K562 (cell line): ENCODE measurements around the gene CSNK1G3. TPM values are rescaled to one million over a fixed set of nuclear protein-coding genes. Genes with fewer than 3 reads are reported as not detected.
A peak's percentile ranks its signal among the peaks of the same experiment; 100 is the strongest.

ENCODE experiments used
- BCLAF1 ChIP-seq, 2 experiments: fragments of 450-650 bp in 1 of 2; IDR thresholded peaks; 2 replicates each; pipeline ENCODE4 v1.6.1; 2011 to 2017; ENCODE audit warnings: low read depth in 2 of 2, antibody characterized with exemption in 1 of 2, borderline replicate concordance in 1 of 2, low read length in 1 of 2, mild to moderate bottlenecking in 1 of 2, mixed read lengths in 1 of 2; ENCODE audit not compliant: control insufficient read depth in 1 of 2
- BCOR ChIP-seq: fragments of 450-650 bp; IDR thresholded peaks from 2 replicates; pipeline ENCODE4 v1.6.1; 2016
- BRF2 ChIP-seq: IDR thresholded peaks from 3 replicates; pipeline ENCODE4 v1.6.1; 2011; ENCODE audit warnings: borderline replicate concordance, mild to moderate bottlenecking; ENCODE audit not compliant: insufficient read length, insufficient read depth
- CBFA2T3 ChIP-seq: fragments of 450-650 bp; IDR thresholded peaks from 2 replicates; pipeline ENCODE4 v1.6.1; 2017
- CHD4 ChIP-seq: fragments of 200-600 bp; sonication (generic); IDR thresholded peaks from 3 replicates; pipeline ENCODE4 v1.6.1; 2012; ENCODE audit warnings: low read depth, mild to moderate bottlenecking, mixed read lengths, low read length, inconsistent platforms; ENCODE audit not compliant: insufficient read depth, insufficient replicate concordance, poor library complexity, severe bottlenecking
- HNRNPK ChIP-seq: fragments of 200-400 bp; formaldehyde crosslinking; IDR thresholded peaks from one replicate; pipeline ENCODE4 v1.6.1; 2018; ENCODE audit warnings: mild to moderate bottlenecking, low read depth, low read length; ENCODE audit not compliant: poor library complexity, severe bottlenecking
- KLF10 ChIP-seq: fragments of 250-450 bp; sonication (Bioruptor Pico); IDR thresholded peaks from 2 replicates; pipeline ENCODE4 v1.6.1; 2021; ENCODE audit warnings: matching md5 sums
- MCM5 ChIP-seq: fragments of 450-650 bp; IDR thresholded peaks from 2 replicates; pipeline ENCODE4 v1.6.1; 2016; ENCODE audit warnings: low read depth
- MXI1 ChIP-seq: IDR thresholded peaks from 2 replicates; pipeline ENCODE4 v1.6.1; 2011; ENCODE audit warnings: low read depth, mild to moderate bottlenecking, improper control_type of control experiment, low read length
- NEUROD1 ChIP-seq: fragments of 150-350 bp; IDR thresholded peaks from 2 replicates; pipeline ENCODE4 v1.6.1; 2014; ENCODE audit warnings: borderline replicate concordance, low read length, low read depth; ENCODE audit not compliant: partially characterized antibody
- PTBP1 ChIP-seq: fragments of 200-400 bp; formaldehyde crosslinking; IDR thresholded peaks from 2 replicates; pipeline ENCODE4 v1.6.1; 2017; ENCODE audit warnings: low read depth, low read length
- SNRNP70 ChIP-seq: fragments of 200-400 bp; formaldehyde crosslinking; optimal IDR thresholded peaks from 2 replicates; pipeline ENCODE3; 2017; ENCODE audit warnings: low read depth, low read length
- TCF7L2 ChIP-seq: fragments of 150-350 bp; IDR thresholded peaks from 2 replicates; pipeline ENCODE4 v1.6.1; 2016; ENCODE audit warnings: low read depth, mild to moderate bottlenecking, low read length, moderate library complexity
- ZNF134 ChIP-seq: fragments of 250-450 bp; sonication (Bioruptor Pico); conservative IDR thresholded peaks from 2 replicates; pipeline ENCODE4 v1.4.0; 2020
- ZNF175 ChIP-seq: fragments of 200-800 bp; sonication (Bioruptor generic); IDR thresholded peaks from 2 replicates; pipeline ENCODE4 v1.6.1; 2016; ENCODE audit warnings: low read depth, mild to moderate bottlenecking, missing genetic modification characterization, missing compliant biosample characterization
- ZNF57 ChIP-seq: fragments of 450-650 bp; formaldehyde crosslinking; IDR thresholded peaks from 2 replicates; pipeline ENCODE4 v1.4.0; 2020; ENCODE audit warnings: mild to moderate bottlenecking, moderate library complexity
- ZNF780A ChIP-seq: fragments of 250-450 bp; sonication (Bioruptor Pico); IDR thresholded peaks from 2 replicates; pipeline ENCODE4 v1.5.0; 2021; ENCODE audit warnings: mild to moderate bottlenecking
- polyA plus RNA-seq, 8 experiments: library from polyadenylated mRNA; depleted of rRNA in 4 of 8; stranded (reverse) in 5 of 8; unstranded in 3 of 8; fragments of >200 nt; fragmentation: Nextera tagmentation in 2 of 8; fragmentation: Illumina TruSeq in 1 of 8; extraction: Ambion mirVana in 2 of 8; extraction: Trizol in 1 of 8; gene quantifications; 2 replicates each; pipeline versions ENCODE4 v1.2.1 to v1.2.3, GENCODE V29; 2011 to 2014; ENCODE audit warnings: inconsistent platforms in 1 of 8, missing spikeins in 1 of 8
- total RNA-seq, 7 experiments: library from RNA; depleted of rRNA in 6 of 7; stranded (reverse); fragments of >200 nt in 6 of 7; fragmentation: Illumina TruSeq in 2 of 7; extraction: Trizol in 2 of 7; gene quantifications; 2 replicates each; pipeline versions ENCODE4 v1.2.1 to v1.2.3, GENCODE V29; 2011 to 2021; ENCODE audit warnings: low replicate concordance in 1 of 7
- TF ChIP-seq, protein P1 (sequence below): fragments of 250-450 bp; sonication (Bioruptor Pico); IDR thresholded peaks from 2 replicates; pipeline ENCODE4 v1.5.0; 2020; ENCODE audit warnings: mild to moderate bottlenecking, borderline replicate concordance
- TF ChIP-seq, protein P2 (sequence below): fragments of 250-450 bp; sonication (Bioruptor Pico); IDR thresholded peaks from 2 replicates; pipeline ENCODE4 v1.5.1; 2021; ENCODE audit warnings: mild to moderate bottlenecking

The CSNK1G3 gene
- total and polyA plus RNA-seq, 9 of the 15 experiments (the other 6 are each of a cell fraction or from before 2014, with no cell fraction given): 8.3 to 27.6 (median 16.5) TPM

DNA sequence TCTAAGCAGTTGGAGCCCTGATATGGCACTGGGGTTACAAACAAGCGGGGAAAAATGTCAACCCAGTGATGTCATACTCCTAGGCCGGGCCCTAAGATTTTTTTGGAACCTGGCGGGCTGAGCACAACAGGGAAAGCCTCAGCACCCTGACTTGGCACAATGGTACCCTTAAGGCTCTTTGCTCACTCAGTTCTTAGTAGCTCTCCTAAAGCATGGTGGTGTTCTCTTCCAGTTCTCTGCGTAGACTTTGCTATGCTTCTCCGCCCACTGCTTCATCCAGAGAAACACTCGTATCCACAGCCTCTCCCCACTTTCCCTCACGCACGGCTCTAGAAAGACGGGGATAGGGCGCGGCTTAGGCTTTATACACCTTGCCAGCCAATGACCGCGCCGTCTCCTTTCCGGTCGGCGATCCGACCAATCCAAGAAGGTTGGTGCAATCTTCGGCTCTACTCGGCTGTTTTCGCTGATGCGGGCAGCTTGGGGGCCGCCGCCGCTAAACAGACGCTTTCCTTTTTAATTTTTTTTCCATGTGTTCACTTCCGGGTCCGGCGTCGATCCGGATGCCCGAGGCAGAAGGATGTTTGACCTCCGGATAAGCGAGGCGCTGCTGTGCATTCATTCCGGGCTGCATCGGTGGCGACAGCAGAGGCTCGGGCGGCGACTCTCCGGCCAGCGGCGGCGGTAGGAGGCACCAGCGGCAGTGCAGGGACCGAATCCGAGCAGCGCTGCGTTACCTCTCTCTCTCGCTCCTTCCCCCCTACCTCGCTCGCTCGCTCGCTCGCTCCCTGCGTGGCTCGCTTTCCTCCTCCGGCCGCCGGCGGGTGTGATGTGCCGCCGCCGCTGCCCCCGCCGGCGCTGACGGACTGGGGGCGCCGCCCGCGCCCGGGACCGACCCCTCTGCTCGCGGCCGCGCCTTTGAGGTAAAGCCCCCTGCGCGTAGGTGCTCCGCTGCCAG lies at the start of gene CSNK1G3 (continued):
- TF ChIP-seq, protein P1, sequence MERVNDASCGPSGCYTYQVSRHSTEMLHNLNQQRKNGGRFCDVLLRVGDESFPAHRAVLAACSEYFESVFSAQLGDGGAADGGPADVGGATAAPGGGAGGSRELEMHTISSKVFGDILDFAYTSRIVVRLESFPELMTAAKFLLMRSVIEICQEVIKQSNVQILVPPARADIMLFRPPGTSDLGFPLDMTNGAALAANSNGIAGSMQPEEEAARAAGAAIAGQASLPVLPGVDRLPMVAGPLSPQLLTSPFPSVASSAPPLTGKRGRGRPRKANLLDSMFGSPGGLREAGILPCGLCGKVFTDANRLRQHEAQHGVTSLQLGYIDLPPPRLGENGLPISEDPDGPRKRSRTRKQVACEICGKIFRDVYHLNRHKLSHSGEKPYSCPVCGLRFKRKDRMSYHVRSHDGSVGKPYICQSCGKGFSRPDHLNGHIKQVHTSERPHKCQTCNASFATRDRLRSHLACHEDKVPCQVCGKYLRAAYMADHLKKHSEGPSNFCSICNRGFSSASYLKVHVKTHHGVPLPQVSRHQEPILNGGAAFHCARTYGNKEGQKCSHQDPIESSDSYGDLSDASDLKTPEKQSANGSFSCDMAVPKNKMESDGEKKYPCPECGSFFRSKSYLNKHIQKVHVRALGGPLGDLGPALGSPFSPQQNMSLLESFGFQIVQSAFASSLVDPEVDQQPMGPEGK (CRISPR knock-in tag): no peak
- TF ChIP-seq ZNF57 (CRISPR knock-in tag) (no peak), SNRNP70 (no peak), ZNF780A (CRISPR knock-in tag) (no peak), KLF10 (CRISPR knock-in tag) (no peak), PTBP1 (no peak), MXI1 (no peak), CHD4 (peak; percentile 37), ZNF175 (CRISPR knock-in tag) (no peak), MCM5 (no peak), BRF2 (no peak), ZNF134 (CRISPR knock-in tag) (no peak), BCOR (0 out of 2 replicates have a peak, but pooled peaks have one; percentile 18), BCLAF1 (IDR thresholded peaks at IDR 0.05; ENCODE audit: borderline replicate concordance in 1 of 2, control insufficient read depth in 1 of 2, low read depth in 2 of 2, low read length in 1 of 2) (no peak), NEUROD1 (no peak), TCF7L2 (no peak), CBFA2T3 (no peak), HNRNPK (no peak)
- TF ChIP-seq, protein P2, sequence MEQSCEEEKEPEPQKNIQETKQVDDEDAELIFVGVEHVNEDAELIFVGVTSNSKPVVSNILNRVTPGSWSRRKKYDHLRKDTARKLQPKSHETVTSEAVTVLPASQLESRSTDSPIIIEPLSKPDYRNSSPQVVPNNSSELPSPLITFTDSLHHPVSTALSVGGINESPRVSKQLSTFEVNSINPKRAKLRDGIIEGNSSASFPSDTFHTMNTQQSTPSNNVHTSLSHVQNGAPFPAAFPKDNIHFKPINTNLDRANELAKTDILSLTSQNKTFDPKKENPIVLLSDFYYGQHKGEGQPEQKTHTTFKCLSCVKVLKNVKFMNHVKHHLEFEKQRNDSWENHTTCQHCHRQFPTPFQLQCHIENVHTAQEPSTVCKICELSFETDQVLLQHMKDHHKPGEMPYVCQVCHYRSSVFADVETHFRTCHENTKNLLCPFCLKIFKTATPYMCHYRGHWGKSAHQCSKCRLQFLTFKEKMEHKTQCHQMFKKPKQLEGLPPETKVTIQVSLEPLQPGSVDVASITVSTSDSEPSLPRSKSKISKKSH (CRISPR knock-in tag): no peak
